Omental fat pad (tissue), 4 donors: ENCODE results near the gene LDHD. TPM values are rescaled to one million over a fixed set of nuclear protein-coding genes. Genes with fewer than 3 reads are reported as not detected.

Experiments
- ATAC-seq: fragments of 150-250 bp; one replicate; pipeline ENCODE4 v1.9.1; 2016; ENCODE audit warnings: mild to moderate bottlenecking, moderate library complexity; ENCODE audit not compliant: low FRiP score
- DNase-seq: peaks from one replicate; pipeline ENCODE4 v3.0.0-alpha.2; 2019; ENCODE audit warnings: low spot score
- total RNA-seq, 4 donors: library from RNA; depleted of rRNA; stranded (reverse); fragments of >200 nt; gene quantifications; one replicate each; pipeline ENCODE4 v1.1.0, GENCODE V29; 2016
- TF ChIP-seq, protein P1 (sequence below), 3 donors: fragments of 450-650 bp; IDR thresholded peaks; one replicate each; pipeline ENCODE4 v1.5.1; 2016 to 2017; ENCODE audit warnings: antibody characterized with exemption in 3 of 3, mild to moderate bottlenecking in 3 of 3, moderate library complexity in 2 of 3

Gene LDHD
- total RNA-seq, 4 donors from 2014 or later = 10.2 to 52.5 (median 17.4) TPM

DNA sequence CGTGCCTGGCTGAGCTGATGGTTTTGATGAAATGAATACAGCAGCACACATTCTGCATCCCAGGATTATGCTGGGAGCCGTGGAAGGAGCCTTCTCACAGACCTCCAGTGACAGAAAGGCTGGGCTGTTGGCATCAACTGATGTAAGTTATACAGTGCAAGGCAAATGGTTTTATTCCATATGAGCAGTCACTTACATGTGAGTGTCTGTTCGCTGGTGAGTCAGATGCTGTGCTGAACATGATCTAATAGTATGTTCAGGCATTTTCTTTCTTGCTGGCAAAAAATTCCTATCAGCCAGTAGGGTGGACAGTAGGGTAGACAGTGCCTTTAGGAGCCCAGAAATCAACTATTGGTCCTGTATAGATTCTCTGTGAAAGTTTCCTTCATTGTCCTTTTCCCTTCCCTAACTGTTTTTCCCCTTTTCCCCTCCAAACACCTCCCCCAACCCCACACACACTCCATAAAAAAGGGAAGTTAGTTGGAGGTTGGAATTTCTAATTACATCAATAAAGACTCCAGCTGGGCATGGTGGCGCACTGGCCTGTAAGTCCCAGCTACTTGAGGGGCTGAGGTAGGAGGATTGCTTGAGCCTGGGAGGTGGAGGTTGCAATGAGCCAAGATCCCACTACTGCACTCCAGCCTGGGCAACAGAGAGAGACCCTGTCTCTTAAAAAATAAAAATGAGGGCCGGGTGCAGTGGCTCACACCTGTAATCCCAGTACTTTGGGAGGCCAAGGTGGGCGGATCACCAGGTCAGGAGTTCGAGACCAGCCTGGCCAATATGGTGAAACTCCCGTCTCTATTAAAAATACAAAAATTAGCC, 36.2 kb downstream of the LDHD start:
- DNase-seq (no peak), ATAC-seq (no peak)
- TF ChIP-seq, protein P1, sequence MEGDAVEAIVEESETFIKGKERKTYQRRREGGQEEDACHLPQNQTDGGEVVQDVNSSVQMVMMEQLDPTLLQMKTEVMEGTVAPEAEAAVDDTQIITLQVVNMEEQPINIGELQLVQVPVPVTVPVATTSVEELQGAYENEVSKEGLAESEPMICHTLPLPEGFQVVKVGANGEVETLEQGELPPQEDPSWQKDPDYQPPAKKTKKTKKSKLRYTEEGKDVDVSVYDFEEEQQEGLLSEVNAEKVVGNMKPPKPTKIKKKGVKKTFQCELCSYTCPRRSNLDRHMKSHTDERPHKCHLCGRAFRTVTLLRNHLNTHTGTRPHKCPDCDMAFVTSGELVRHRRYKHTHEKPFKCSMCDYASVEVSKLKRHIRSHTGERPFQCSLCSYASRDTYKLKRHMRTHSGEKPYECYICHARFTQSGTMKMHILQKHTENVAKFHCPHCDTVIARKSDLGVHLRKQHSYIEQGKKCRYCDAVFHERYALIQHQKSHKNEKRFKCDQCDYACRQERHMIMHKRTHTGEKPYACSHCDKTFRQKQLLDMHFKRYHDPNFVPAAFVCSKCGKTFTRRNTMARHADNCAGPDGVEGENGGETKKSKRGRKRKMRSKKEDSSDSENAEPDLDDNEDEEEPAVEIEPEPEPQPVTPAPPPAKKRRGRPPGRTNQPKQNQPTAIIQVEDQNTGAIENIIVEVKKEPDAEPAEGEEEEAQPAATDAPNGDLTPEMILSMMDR (IDR thresholded peaks at IDR 0.05) = no peak

- TF ChIP-seq, protein P1 (IDR thresholded peaks at IDR 0.05) = no peak
- DNase-seq (no peak), ATAC-seq (no peak)
Measured at GRCh38 chr16:75079346-75079926, 37.1 kb downstream of the LDHD start.

- DNase-seq (no peak), ATAC-seq (no peak)
- TF ChIP-seq, protein P1 (IDR thresholded peaks at IDR 0.05) = no peak
Measured at GRCh38 chr16:75078886-75079285, 37.7 kb downstream of the LDHD start.

DNA sequence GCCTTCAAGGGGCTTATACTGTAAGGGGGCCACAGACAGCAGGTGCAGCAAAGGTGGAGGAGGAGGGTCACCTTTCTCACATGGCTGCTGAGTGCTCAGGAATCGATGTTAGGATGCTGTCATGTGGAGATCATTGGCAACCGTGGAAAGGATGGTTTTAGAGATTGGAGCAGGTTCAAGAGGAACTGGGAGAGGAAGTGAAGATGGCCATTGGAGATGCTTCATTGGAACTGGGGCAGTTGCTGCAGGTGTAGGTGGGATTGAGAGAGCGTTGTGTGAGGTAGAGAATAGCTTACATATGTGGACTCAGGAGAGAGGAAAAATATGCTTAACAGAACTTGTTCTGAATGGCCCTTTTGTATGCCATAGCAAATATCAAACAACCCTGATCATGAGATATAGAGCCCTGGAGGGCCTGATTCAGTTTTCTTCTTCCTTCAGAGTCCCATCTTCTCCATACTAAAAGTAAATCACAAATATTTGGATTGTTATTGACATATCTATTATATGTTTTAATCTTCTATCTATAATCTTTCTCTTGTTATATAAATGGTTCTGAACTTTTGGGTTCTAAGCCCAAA, 40.8 kb downstream of the LDHD start:
- ATAC-seq = no peak
- TF ChIP-seq, protein P1 (IDR thresholded peaks at IDR 0.05) = no peak
- DNase-seq = no peak

GRCh38 chr16:75074920-75075687, 41.5 kb downstream of the LDHD start:
- TF ChIP-seq, protein P1 (IDR thresholded peaks at IDR 0.05) = no peak
- no peak for ATAC-seq
- no peak for DNase-seq

DNA sequence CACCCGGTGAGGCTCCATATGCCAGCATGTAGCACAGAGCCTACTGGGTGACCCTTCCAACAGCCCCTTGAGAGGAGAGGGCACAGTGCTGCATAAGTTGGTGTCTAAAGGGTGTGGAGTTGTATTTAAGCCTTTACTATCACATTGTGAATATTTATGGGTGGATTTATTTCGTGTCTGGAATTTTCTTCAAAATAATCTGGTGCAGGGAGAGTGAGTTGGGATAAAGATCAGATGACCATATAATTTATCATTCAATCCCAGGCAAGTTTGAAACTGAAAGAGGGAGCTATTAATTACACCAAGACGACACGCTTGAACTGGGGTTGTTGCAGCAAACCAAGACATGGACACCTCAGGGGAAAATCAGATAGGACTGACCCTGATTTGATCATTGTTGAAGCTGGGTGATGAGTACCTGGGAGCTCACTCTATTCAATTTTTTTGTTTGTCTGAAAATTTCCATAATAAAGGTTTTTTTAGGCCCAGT, 42.2 kb downstream of the LDHD start:
- DNase-seq (no peak), ATAC-seq (no peak)
- TF ChIP-seq, protein P1 (IDR thresholded peaks at IDR 0.05) = no peak
